GM21786 (cell line): Measurements from ENCODE around the gene STX18.
"Not testable (repeated sequence)": the region's sequence is repeated elsewhere in the genome, so short reads cannot be mapped to it uniquely, and the experiment has no call there.

Experiments used
- ATAC-seq: cut with Tn5 transposase; IDR thresholded peaks from one replicate; pipeline ENCODE4 v1.9.1; 2021; ENCODE audit not compliant: unreplicated experiment

STX18 gene

DNA sequence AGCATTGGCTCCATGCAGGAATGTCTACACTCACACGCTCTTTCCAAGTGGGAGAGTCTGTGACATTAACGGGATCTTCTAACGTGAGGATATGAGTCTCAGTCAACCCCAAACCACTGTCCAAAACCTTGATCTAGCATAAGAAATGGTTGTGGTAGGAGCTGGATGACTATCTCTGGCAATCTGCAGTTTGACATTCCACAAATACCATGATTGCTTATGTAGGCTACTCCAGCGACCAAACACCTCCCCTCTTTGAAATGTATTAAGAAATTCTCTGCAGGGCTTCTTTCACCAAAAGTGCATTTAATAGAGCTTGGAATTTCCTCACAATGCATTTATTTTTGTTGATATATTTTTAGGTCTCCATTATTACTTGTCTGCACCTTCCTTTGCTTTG lies 14.1 kb upstream of the STX18 start:
- no peak for ATAC-seq

DNA sequence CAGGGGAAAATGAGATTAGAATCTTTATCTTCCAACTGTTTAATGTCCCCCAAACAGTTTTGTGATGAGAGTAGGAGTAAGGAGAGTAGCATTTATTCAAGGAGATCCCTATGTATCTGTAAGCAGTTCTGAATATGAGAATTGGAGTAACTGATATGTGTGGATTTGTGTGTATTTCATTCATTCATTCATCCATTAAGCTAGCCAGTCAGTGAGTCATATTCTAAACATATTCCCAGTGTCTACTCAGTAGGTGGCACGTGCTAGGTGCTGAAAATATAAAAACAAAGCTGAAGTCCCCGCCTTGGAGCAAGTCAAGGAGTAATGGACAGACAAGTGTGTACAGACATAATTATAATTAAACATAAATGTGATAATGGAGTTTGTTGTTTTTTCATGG lies 12.4 kb upstream of the STX18 start:
- no peak for ATAC-seq

DNA sequence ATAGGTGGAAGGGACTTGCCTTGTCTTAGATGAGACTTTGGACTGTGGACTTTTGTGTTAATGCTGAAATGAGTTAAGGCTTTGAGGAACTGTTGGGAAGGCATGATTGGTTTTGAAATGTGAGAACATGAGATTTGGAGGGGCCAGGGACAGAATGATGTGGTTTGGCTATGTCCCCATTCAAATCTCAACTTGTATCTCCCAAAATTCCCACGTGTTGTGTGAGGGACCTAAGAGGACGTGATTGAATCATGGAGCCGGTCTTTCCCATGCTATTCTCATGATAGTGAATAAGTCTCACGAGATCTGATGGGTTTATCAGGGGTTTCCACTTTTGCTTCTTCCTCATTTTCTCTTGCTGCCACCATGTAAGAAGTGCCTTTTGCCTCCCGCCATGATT lies 10.2 kb upstream of the STX18 start:
- ATAC-seq, result not testable (repeated sequence)

DNA sequence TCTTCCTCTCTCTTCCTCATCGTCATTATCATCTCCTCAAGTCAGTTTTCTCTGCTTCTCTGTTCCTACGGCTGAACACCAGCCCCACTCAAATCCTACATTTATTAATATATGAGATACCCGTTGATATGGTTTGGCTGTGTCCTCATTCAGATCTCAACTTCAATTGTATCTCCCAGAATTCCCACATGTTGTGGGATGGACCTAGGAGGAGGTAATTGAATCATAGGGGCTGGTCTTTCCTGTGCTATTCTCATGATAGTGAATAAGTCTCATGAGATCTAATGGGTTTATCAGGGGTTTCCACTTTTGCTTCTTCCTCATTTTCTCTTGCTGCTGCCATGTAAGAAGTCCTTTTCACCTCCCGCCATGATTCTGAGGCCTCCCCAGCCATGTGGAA lies 8.3 kb upstream of the STX18 start:
- ATAC-seq, result not testable (repeated sequence)

DNA sequence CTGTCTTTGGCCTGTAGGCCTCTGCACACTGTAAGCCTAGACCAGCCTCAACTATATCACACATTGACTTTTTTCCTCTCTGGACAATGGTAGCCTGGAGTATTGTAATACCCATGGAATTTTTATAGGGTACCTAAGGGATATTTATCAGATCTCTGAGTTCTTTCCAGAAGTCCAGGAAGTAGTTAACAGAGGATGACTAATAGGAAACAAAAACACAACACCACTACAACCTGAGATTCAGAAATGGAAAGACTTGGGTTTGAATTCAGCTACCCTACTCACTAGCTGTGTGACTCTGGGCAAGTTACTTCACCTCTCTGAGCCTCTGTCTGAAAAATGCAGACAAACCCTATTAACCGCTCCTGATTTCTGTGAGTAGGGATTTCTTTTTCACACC lies 7.7 kb upstream of the STX18 start:
- ATAC-seq, result no peak

DNA sequence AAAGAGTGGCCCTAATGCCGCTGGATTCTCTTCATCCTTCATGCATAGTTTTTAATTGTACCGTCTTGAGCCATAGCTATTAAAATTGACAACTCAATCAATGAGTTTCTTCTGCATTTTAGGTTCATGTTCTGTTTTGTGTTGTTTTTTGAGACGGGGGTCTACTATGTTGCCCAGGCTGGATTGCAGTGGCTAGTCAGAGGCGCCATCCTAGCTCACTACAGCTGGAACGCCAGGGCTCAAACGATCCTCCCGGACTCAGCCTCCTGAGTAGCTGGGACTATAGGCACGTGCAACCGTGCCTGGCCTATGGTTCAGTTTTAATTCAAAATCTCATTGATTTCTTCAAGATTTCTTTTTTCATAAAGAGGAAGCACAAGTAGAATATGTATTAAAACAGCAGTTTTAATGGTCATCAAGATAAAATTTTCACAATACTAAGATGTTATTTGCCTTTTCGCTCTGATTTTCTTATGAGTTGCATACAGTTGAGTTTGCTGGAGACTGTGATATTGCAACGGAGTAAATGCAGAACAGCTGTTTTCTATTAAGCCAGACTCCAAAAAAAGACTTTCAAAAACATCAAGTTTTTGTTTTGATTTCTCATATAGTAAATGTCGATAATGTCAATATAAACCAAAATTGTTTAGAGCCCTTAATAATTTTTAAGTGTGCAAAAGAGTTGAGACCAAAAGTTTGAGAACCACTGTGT lies 1.1 kb upstream of the STX18 start:
- no peak for ATAC-seq

DNA sequence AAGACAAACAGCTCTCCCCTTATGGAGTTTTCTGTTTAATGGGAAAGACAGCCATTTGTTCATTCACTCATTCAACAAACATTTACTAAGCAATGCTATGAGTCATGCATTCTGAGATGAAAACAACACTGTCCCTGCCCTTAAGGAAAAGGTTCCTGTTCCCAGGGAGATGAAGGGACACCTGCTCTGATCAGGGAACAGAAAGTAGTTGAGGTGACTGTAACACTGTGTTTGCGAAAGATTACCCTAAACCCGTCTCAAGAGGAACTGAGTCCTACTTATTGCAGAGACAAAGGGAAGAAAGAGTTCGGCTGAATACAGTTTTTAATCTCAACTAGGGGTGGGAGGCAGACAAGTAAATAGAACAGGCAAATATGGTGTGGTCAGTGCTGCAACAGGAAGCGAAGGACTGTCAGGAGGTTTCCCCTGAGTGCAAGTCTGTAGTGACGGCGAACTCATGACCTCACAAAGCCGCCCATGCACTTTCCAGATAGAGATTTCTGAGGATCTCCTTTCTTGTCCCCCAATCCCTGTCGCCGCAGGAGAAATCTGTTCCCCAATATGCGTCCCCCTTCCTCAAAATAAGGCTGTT lies 712 bp downstream of the STX18 start:
- ATAC-seq, result no peak

DNA sequence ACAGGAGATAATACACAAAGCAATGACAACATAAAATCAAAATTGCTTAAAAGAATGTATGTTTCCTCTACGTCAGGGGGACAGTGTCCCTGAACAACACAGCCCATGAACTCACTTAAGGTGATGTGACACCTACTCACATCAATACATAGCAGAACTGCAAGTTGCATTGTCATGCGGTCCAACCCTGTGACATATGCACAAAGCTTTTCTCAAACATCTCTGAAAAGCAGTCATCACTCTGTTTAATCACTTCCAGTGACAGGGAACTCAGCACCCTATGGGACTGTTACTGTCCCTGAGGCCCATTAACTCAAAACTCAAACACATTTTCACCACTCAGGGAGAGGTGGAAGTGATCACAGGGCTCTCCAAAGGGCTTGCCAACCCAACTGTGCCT lies 2.4 kb downstream of the STX18 start:
- no peak for ATAC-seq

DNA sequence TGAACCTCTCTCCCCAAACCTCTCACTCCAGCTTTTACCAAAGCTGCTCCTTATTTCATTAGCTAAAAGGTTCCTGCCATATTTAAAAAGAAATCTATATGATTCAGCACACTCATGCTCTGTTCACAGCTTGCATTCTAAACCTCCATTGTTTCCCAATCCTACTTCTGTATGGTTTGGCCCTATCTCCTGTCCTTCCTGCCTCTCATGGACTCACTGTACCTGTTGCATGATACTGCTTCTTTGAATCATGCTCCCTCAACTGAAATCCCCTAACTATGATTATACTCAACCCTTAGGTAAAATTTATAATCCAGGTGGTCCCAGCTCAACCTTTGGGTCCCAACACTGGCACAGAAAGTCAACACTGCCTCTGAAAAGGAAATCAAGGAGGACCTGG lies 6.3 kb downstream of the STX18 start:
- no peak for ATAC-seq

DNA sequence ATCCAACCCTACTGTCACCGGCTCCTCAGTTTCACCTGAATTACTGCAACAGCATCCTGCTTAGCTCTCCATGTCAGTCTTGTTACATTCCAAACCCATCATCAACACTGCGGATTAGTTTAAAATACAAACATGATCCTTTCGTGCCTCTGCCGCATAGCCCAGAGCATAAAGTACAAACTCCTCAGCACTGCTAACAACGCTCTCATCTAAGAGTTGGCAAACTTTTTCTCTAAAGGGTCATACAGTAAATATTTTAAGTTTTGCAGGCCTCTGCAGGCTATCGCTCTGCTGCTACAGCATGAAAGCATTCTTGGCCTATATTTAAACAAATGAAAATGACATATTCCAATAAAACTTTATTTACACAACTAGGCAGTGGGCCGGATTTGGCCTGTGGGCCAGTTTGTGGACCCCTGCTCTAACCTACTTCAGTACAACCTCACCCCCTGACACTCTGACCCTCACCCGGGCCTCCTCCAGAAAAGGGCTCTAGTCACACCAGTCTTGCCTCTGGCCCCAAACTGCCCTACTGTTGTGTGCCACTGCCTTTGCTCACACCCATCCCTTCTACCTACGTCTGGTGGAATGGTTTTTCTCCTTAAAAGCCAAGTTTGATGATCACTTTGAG lies 7.2 kb downstream of the STX18 start:
- ATAC-seq, result no peak

DNA sequence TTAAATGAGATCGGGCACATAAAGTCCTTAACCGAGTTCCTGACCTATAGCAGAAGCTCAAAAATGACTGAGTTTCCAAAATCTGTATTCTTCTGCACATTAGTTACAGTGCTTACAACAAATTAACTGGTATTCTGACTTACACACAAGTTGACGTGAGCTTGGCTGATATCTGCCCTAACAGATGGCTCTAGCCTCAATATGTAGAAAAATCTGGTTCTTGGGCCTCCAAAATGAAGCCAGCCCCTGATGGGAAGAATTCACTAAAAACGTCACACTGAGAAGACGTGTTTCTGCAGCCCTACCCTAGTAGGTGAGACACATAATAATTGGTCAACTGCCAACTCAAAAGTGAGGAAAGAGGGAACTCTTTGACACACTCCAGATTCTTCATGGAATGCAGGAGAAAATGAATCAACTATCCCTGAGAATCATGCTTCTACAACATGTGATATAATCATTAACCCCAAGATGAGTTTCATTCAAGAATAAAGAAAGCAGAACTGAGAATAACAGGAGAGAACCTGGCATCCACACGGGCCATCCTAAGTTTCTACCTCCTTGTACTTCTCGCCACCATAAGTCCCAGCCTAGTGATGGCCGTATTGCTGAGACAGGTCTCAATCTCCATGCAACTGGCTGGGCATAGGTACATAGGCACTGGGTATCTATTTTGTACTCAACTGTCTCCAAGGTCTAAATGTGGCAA lies 8.2 kb downstream of the STX18 start:
- ATAC-seq, result no peak

DNA sequence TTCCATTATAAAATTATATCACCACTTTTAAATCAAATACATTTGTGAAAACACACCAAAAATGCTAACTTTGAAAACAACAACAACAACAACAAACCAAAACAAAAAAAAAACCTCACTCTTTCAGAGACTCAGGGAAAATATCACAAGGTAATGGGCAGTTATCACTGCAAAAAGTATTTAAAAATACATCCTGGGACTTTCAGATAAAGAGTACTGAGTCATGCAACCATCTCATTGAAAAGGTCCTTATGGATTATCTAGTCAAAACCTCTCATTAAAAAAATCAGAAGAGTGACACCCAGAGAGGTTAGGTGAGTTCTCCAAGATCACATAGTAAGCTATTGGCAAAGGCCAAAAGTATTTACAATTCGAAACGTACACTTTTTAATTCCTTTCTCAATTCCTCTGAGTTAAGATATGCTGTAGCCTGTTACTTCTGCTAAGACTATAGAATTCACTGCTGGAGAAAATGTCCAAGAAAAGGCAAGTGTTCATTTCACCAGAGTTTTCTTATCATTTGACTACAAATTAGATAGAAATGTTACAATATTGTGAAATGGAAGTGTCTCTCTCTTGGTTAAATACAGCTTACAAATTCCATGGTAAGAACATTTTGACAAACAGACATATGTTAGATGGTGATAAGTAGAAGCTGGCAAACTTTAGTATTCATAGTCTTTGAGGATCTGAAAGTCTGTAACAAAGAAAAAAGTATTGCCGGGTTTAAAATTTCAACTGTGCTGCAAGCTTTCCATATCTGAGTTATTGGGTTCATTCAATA lies 9.3 kb downstream of the STX18 start:
- ATAC-seq, result no peak

DNA sequence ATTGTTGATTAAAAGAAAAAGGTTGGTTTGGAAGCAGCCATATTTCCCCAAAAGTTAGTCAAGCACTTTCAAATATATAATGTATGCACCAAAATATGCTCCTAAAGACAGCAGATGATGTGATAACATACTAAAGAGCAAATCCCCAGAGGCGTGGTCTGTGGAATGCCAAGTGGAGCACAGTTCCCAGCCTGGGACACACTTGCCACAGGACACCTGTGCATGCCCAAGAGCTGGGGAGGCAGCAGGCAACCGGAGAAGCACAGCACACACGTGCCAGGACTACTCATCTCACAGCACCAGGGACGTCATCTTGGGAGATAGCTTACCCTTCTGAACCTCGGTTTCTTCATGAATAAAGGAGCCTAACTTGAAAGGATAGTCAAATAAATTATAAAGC lies 12.5 kb downstream of the STX18 start:
- no peak for ATAC-seq

DNA sequence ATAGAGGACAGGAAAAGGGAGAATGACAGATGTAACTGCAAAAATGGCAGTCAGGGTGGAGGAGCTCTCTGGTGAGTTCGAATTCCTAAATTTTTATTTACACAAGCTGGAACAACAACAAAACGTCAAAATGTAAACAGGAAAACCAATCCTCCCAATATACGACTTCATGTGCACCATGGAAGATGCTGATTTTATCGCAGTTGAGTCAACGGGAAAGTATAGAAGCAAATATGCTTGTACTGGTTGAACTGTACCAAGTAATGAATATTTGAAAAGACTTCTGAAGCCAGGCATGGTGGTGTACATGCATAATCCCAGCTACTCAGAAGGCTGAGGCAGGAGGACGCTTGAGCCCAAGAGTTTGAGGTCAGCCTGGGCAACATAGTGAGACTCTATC lies 15.4 kb downstream of the STX18 start:
- no peak for ATAC-seq

DNA sequence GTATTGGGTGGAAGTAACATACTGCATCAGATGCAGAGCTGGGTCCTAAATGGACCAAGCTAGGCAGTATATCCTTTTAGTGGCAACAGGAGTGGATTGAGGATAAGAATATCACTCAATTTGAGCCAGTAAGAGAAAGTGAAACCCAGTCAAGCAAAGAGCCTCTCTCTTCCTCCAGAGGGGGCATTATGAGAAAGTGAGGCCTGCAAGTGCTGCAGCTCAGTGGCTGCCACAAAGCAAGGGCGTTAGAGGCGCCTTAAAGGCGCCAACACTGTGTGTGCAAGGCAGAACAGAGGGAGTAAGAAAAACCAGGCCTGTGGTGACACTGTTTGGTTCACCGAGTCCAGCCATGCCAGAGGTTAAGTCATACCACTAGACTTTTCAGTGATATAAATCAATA lies 17.5 kb downstream of the STX18 start:
- ATAC-seq, result peak; percentile 97

DNA sequence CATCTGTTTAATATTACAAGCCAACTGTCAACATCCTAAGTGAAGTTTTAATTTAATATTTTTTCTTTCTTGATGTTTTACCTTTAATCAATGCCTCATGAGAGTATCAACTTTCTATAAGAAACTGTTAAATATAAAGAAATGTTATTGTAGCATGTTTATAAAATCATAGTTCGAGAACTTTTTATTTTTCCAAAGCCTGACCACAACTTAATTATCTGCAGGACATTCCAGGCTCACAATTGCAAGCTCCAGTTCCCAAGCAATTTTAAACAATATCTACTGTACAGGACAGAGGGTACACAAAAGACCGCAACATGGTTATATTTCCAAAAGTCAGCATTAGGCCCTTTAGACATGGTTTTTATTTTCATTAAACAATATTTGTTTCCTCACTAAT lies 20.1 kb downstream of the STX18 start:
- no peak for ATAC-seq

DNA sequence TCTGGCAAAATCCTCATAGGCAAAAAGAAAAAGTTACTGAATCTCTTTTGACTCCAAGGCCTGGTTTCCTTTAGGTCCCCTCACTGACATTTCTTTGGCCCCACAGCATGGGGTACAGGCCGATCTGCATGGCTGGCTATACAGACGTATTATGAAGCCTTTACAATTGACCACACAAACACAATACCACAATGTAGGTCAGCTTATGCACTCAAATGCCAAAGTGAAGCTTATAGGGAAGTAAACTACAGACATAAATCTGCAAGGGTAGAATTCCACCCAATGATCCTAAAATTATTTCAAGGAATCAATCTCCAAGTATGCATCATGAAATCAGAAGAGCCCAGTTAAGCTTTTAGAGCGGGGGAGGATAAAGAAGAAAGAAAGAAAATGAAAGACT lies 20.7 kb downstream of the STX18 start:
- no peak for ATAC-seq

DNA sequence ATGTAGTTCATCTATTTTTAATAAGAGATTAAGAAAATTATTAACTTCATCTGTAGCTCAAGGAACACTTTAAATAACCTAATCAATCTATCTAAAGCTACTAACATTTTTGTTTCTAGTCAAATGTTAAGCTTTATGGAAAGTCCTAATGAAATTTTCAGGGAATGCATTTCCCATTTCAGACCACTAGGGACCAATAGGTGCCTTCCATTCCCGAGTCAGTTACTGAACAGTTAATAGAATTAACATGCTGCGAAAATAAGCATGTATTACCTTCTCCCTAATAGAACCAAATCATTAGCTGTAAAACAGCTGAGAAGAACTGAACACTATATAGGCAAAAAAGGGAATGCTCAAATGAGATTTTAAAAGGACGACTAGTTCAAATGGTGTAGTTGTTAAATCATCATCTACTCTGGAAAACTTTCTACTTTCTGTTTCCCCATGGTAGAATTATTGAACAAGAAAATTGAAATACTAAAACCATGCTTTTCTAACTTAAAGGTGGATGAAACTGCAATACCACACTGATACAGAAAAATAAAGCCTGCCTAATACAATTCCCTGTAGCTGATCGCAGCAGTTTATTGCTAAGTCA lies 22.5 kb downstream of the STX18 start:
- ATAC-seq, result no peak

DNA sequence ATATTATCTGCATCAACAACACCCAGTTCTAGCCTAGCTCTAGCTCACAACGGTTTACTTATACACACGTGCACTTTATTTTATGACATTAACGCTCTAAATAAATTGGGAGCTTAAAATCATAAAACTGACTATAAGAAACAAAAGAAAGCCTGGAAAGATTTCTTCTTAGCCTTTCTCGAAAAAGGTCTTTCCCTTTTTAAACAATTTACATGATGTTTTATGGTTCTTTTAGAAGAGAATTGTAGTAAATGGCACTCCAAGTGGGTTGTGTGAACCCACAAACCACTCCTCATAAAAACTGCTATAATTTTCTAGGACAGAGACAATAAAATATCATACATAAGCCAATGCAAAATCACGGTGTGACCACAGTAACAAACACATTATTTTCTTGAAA lies 23.1 kb downstream of the STX18 start:
- ATAC-seq, result no peak

DNA sequence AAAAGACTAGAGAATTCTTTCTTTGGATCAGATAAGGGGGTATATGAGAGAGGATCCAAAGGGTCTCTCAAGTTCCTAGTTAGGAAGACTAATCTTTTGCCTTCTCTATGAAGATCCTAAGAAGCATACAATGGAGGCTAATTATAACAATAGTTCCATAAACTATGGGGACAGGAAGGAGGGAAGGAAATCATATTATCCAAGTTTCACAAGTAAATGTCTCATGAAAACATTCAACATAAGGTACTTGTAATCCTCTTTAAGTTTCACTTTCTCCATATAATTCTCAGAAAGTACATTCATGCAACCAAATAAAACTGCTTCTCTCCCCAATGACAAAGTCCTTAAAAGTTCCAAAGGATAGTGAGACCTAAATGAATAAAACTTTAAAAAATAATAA lies 27.1 kb downstream of the STX18 start:
- no peak for ATAC-seq

DNA sequence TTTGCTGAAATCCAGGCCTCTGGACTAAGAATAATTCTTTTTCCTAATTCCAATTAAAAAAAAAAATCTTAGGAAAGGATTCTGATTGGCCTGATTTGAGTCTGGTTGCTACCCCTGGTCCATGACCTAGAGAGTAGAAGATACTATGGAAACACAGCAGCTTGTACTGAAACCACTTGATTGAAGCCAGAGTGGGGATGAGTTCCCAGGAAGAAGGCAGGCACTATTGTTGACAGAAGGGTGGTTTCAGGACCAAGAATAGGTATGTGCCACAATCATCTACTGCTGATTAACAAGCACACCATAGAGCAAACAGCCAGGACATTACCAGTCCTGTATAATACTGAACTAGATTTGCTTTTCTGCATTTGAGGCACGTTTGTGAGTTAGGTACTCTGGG lies 29.6 kb downstream of the STX18 start:
- ATAC-seq, result no peak
